Cerebellar cortex (tissue), 1 donor: ENCODE measurements around the gene LYPD3.
A peak's percentile ranks its signal among the peaks of the same experiment; 100 is the strongest.

Experiments used
- DNase-seq: peaks from one replicate; pipeline ENCODE4 v3.0.0-alpha.2; 2015; ENCODE audit warnings: low spot score

LYPD3 gene

GRCh38 chr19:43485951-43486350 lies 20.5 kb upstream of the LYPD3 start:
- DNase-seq = no peak

- DNase-seq = no peak
Measured at GRCh38 chr19:43483281-43483680, 17.9 kb upstream of the LYPD3 start.

- no peak for DNase-seq
Measured at GRCh38 chr19:43482193-43482592, 16.8 kb upstream of the LYPD3 start.

GRCh38 chr19:43481701-43482100 lies 16.3 kb upstream of the LYPD3 start:
- DNase-seq = no peak

- no peak for DNase-seq
Measured at GRCh38 chr19:43480574-43480973, 15.2 kb upstream of the LYPD3 start.

- no peak for DNase-seq
Measured at GRCh38 chr19:43479961-43480561, 14.7 kb upstream of the LYPD3 start.

- no peak for DNase-seq
Measured at GRCh38 chr19:43479226-43479625, 13.8 kb upstream of the LYPD3 start.

- no peak for DNase-seq
Measured at GRCh38 chr19:43478323-43478722, 12.9 kb upstream of the LYPD3 start.

- DNase-seq = no peak
Measured at GRCh38 chr19:43476606-43477005, 11.2 kb upstream of the LYPD3 start.

- peak; percentile 54 for DNase-seq
Measured at GRCh38 chr19:43474986-43475705, 9.7 kb upstream of the LYPD3 start.

GRCh38 chr19:43474487-43474886 lies 9.1 kb upstream of the LYPD3 start:
- no peak for DNase-seq

- no peak for DNase-seq
Measured at GRCh38 chr19:43471091-43471490, 5.7 kb upstream of the LYPD3 start.

GRCh38 chr19:43470288-43470687 lies 4.9 kb upstream of the LYPD3 start:
- DNase-seq = no peak

- no peak for DNase-seq
Measured at GRCh38 chr19:43469160-43469480, 3.7 kb upstream of the LYPD3 start.

GRCh38 chr19:43468354-43469159 lies 3.1 kb upstream of the LYPD3 start:
- no peak for DNase-seq

- no peak for DNase-seq
Measured at GRCh38 chr19:43467730-43468129, 2.3 kb upstream of the LYPD3 start.

GRCh38 chr19:43467276-43467675 lies 1.9 kb upstream of the LYPD3 start:
- no peak for DNase-seq

GRCh38 chr19:43466793-43467192 lies 1.4 kb upstream of the LYPD3 start:
- no peak for DNase-seq

- no peak for DNase-seq
Measured at GRCh38 chr19:43464134-43464775, 1.2 kb downstream of the LYPD3 start.

- peak; percentile 85 for DNase-seq
Measured at GRCh38 chr19:43463381-43464133, 1.9 kb downstream of the LYPD3 start.

GRCh38 chr19:43462785-43463380 lies 2.5 kb downstream of the LYPD3 start:
- DNase-seq = no peak

- no peak for DNase-seq
Measured at GRCh38 chr19:43462383-43462782, 3.0 kb downstream of the LYPD3 start.
